ENCODE data around the gene ZNF200.

ZNF200 gene

GRCh38 chr16:3234857-3235561 lies at the start of gene ZNF200:
Gene ZNF200, minus strand, starts transcription at chr16:3235158. Its CDS starts 1,403 bp downstream, at chr16:3233755.
- H3K27ac ChIP-seq: peak within 1 kb of the TSS; percentile 98
- H3K4me3 ChIP-seq (ENCODE audit: low read depth, low read length): peak within 1 kb of the TSS; percentile 100
- DNase-seq: peak; percentile 94
- H3K27me3 ChIP-seq (replicated peaks): no peaks in the 10 kb centered on the region
- in situ Hi-C loops (cut with HindIII; ENCODE audit: low pct_ligation_motif_present, low sequenced_read_pairs): no loop called here
- peaks cover 31% of the 10 kb centered on the region for H3K36me3 ChIP-seq (replicated peaks)
- no peak for TF ChIP-seq CTCF (IDR thresholded peaks at IDR 0.05; ENCODE audit: low read depth, low read length, missing control alignments)

GRCh38 chr16:3283543-3284447 lies 48.8 kb upstream of the ZNF200 start:
- no peak for TF ChIP-seq CTCF (IDR thresholded peaks at IDR 0.05; ENCODE audit: low read depth, low read length, missing control alignments)
- Histone ChIP-seq H3K36me3 (replicated peaks) (peaks cover 11% of the 10 kb centered on the region), H3K27me3 (replicated peaks) (no peaks in the 10 kb centered on the region), H3K4me3 (ENCODE audit: low read depth, low read length) (peak overlapping the region; percentile 89), H3K27ac (peak overlapping the region; percentile 98)
- in situ Hi-C loops (cut with HindIII; ENCODE audit: low pct_ligation_motif_present, low sequenced_read_pairs): no loop called here
- no peak for DNase-seq

- in situ Hi-C loops (cut with HindIII; ENCODE audit: low pct_ligation_motif_present, low sequenced_read_pairs): no loop called here
- Histone ChIP-seq H3K4me3 (ENCODE audit: low read depth, low read length) (peak within 1 kb of the TSS; percentile 89), H3K27ac (peak within 1 kb of the TSS; percentile 98), H3K36me3 (replicated peaks) (peaks cover 5% of the 10 kb centered on the region), H3K27me3 (replicated peaks) (no peaks in the 10 kb centered on the region)
- peak; percentile 96 for DNase-seq
- no peak for TF ChIP-seq CTCF (IDR thresholded peaks at IDR 0.05; ENCODE audit: low read depth, low read length, missing control alignments)
Observed at GRCh38 chr16:3282730-3283542, 48.0 kb upstream of the ZNF200 start, which contains the start of gene ZNF263. Gene ZNF263, plus strand, starts transcription at chr16:3283491. Its CDS starts 328 bp downstream, at chr16:3283819.

- in situ Hi-C loops (cut with HindIII; ENCODE audit: low pct_ligation_motif_present, low sequenced_read_pairs): no loop called here
- H3K27me3 ChIP-seq (replicated peaks): no peaks in the 10 kb centered on the region
Observed at GRCh38 chr16:3282103-3282729, 47.3 kb upstream of the ZNF200 start.

More at GRCh38 chr16:3282103-3282729, 47.3 kb upstream of the ZNF200 start:
- DNase-seq: peak; percentile 61
- Histone ChIP-seq H3K4me3 (ENCODE audit: low read depth, low read length) (peak overlapping the region; percentile 89), H3K27ac (peak overlapping the region; percentile 98), H3K36me3 (replicated peaks) (peaks cover 5% of the 10 kb centered on the region)
- no peak for TF ChIP-seq CTCF (IDR thresholded peaks at IDR 0.05; ENCODE audit: low read depth, low read length, missing control alignments)
